CD4-positive, CD25-positive, alpha-beta regulatory T cell (primary cell): Measurements from ENCODE around the gene PLXND1. TPM values are rescaled to one million over a fixed set of nuclear protein-coding genes. Genes with fewer than 3 reads are reported as not detected.

ENCODE experiments used
- ATAC-seq, 2 donors: fragments of 150-1000 bp; cut with Tn5 transposase; one replicate each; pipeline ENCODE4 v1.10.0; 2021; ENCODE audit warnings: low read depth in 2 of 2, moderate number of reproducible peaks in 2 of 2, moderate library complexity in 1 of 2
- DNase-seq, 3 donors: peaks; one replicate each; pipeline versions ENCODE4 v3.0.0 to v3.0.0-alpha.2; 2012 to 2022; ENCODE audit warnings: mixed read lengths in 1 of 3
- H3K27ac ChIP-seq: one replicate; pipeline ENCODE4 v1.7.0; 2013; ENCODE audit warnings: mild to moderate bottlenecking, low read length; ENCODE audit not compliant: insufficient read depth, poor library complexity, severe bottlenecking
- H3K27me3 ChIP-seq: one replicate; pipeline ENCODE4 v1.7.0; 2013; ENCODE audit warnings: low read length; ENCODE audit not compliant: control insufficient read depth, insufficient read depth
- H3K36me3 ChIP-seq: one replicate; pipeline ENCODE4 v1.7.0; 2013; ENCODE audit warnings: mild to moderate bottlenecking, low read length, moderate library complexity; ENCODE audit not compliant: control insufficient read depth, insufficient read depth
- H3K4me1 ChIP-seq: 2 replicates; pipeline ENCODE4 v1.7.0; 2013; ENCODE audit warnings: mild to moderate bottlenecking, low read length; ENCODE audit not compliant: insufficient read depth, control insufficient read depth, poor library complexity, severe bottlenecking
- H3K4me3 ChIP-seq: one replicate; pipeline ENCODE4 v1.7.0; 2013; ENCODE audit warnings: low read depth, mild to moderate bottlenecking, low read length, moderate library complexity
- H3K9me3 ChIP-seq, 2 experiments: 1 replicate in 1 of 2; 2 replicates in 1 of 2; pipeline ENCODE4 v1.7.0; 2013; ENCODE audit warnings: low read length in 2 of 2, mild to moderate bottlenecking in 1 of 2, moderate library complexity in 1 of 2; ENCODE audit not compliant: control insufficient read depth in 2 of 2
- H3K27ac Mint-ChIP-seq, 3 donors: one replicate each; pipeline ENCODE4 v1.8.0; 2020 to 2022; ENCODE audit warnings: mild to moderate bottlenecking in 3 of 3, mixed read lengths in 3 of 3, moderate library complexity in 2 of 3
- H3K27me3 Mint-ChIP-seq: one replicate; pipeline ENCODE4 v1.8.0; 2022; ENCODE audit warnings: mild to moderate bottlenecking, mixed read lengths
- H3K36me3 Mint-ChIP-seq: one replicate; pipeline ENCODE4 v1.8.0; 2020; ENCODE audit warnings: mixed read lengths
- H3K4me1 Mint-ChIP-seq, 4 donors: one replicate each; pipeline ENCODE4 v1.8.0; 2020 to 2022; ENCODE audit warnings: mixed read lengths in 4 of 4, mild to moderate bottlenecking in 1 of 4
- H3K4me3 Mint-ChIP-seq, 4 donors: one replicate each; pipeline ENCODE4 v1.8.0; 2020 to 2022; ENCODE audit warnings: mild to moderate bottlenecking in 4 of 4, mixed read lengths in 4 of 4, moderate library complexity in 3 of 4
- H3K9me3 Mint-ChIP-seq, 7 donors: one replicate each; pipeline ENCODE4 v1.8.0; 2020 to 2022; ENCODE audit warnings: mixed read lengths in 7 of 7, mild to moderate bottlenecking in 3 of 7, moderate library complexity in 2 of 7
- polyA plus RNA-seq, 4 donors: library from polyadenylated mRNA; unstranded; fragments of 300-500 nt; fragmentation: Illumina TruSeq; gene quantifications; one replicate each; pipeline ENCODE4 v1.2.3, GENCODE V29; 2021
- total RNA-seq: library from RNA; stranded (reverse); gene quantifications from one replicate; pipeline ENCODE4 v1.2.3, GENCODE V29; 2022

Gene PLXND1
- total and polyA plus RNA-seq, 5 donors from 2014 or later: 0.48 to 11.3 (median 0.83) TPM; not detected in 1

DNA sequence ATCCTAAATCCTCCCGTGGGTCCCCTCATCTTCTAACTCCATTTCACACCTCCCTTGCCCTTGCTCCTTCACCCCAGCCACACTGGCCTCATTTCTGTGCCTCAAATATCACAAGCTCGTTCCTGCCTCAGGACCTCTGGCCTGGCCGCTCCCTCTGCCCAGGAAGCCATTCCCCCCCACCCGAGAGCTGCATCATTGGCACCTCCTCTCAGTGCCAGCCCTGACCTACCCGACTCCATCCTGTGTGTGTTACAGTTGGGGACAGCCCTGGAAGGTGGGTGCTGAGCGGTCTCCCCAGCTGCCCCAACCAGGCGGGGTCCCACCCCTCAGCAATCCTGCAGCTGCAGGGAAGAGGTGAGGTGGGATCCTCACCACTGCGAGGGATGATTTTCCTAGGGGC lies 14.5 kb downstream of the PLXND1 start:
- H3K27me3 Mint-ChIP-seq: peaks cover 20% of the 10 kb centered on the region
- Histone ChIP-seq H3K9me3 (no peaks in the 10 kb centered on the region), H3K36me3 (no peaks in the 10 kb centered on the region), H3K4me1 (peaks cover 10% of the 10 kb centered on the region), H3K27me3 (no peaks in the 10 kb centered on the region), H3K4me3 (no peak overlapping the region), H3K27ac (no peak overlapping the region)
- ATAC-seq (no peak), DNase-seq (no peak)
- H3K9me3 Mint-ChIP-seq: no peaks in the 10 kb centered on the region
- H3K4me1 Mint-ChIP-seq: peaks cover 4 to 22% (median 13%) of the 10 kb centered on the region in 4 donors
- peak overlapping the region in 1 of 4 donors; percentile 46 for H3K4me3 Mint-ChIP-seq
- peak overlapping the region in 2 of 3 donors; percentile 70 to 86 for H3K27ac Mint-ChIP-seq
- no peaks in the 10 kb centered on the region for H3K36me3 Mint-ChIP-seq

DNA sequence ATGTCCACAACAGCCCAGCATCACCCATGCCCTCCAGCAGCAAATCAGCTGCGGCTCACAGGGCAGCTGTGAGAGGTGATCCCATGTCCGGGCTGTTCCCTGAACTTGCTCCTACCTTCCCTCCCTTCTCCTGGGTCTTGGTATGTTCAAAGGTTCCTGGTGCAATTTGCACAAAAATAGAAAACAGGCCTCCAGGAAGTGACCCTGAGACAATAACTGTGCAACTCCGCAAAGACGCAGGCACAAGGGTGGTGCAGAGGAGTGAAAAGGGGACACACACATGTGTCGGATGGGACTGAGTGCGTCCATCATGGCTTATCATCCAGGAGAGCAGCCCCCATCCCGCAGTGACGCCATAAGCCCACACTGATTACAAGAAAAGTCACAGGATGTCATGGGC lies 16.3 kb downstream of the PLXND1 start:
- no peaks in the 10 kb centered on the region for H3K36me3 Mint-ChIP-seq
- peaks cover 4 to 22% (median 13%) of the 10 kb centered on the region in 4 donors for H3K4me1 Mint-ChIP-seq
- no peak overlapping the region for H3K4me3 Mint-ChIP-seq
- H3K27ac ChIP-seq: no peak overlapping the region
- H3K9me3 Mint-ChIP-seq: no peaks in the 10 kb centered on the region
- no peaks in the 10 kb centered on the region for H3K9me3 ChIP-seq
- H3K27ac Mint-ChIP-seq: peak overlapping the region in 1 of 3 donors; percentile 62
- H3K36me3 ChIP-seq: no peaks in the 10 kb centered on the region
- peaks cover 20% of the 10 kb centered on the region for H3K27me3 Mint-ChIP-seq
- H3K27me3 ChIP-seq: no peaks in the 10 kb centered on the region
- DNase-seq: no peak
- no peak for ATAC-seq
- no peak overlapping the region for H3K4me3 ChIP-seq
- peaks cover 10% of the 10 kb centered on the region for H3K4me1 ChIP-seq

DNA sequence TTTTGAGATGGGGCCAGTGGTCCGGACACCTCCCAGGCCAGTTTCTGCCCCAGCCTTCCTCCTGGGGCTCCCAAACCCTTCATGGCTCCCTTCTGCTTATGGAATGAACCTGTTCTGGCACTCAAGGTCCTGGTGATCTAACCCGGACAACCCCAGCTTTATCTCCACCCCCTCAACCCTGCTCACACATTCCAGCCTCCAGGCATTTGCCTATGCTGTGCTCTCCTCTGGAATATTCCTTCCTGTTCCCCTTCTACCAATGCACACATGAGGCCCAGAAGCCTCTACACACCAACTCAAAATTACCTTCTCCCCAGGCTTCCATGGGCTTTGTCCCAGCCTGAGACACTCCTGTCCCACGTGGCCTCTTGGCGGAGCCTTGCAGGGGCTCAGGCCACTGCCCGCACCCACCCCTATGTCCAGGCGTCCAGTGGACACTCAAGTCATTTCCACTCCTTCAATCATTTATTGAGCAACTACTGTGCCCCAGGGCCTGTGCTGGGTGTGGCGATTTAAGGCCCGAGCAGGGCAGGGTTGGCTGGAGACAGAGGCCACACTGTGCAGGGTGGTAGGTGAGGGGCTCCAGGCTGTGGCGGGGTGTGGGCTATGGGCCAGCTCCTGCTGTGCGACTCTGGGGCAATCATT lies 18.8 kb downstream of the PLXND1 start:
- Histone ChIP-seq H3K4me3 (no peak overlapping the region), H3K27ac (no peak overlapping the region), H3K9me3 (no peaks in the 10 kb centered on the region), H3K36me3 (no peaks in the 10 kb centered on the region), H3K4me1 (no peaks in the 10 kb centered on the region), H3K27me3 (no peaks in the 10 kb centered on the region)
- Mint-ChIP-seq H3K9me3 (no peaks in the 10 kb centered on the region), H3K27me3 (peaks cover 6% of the 10 kb centered on the region), H3K27ac (no peak overlapping the region), H3K36me3 (no peaks in the 10 kb centered on the region), H3K4me3 (no peak overlapping the region), H3K4me1 (peaks cover 0 to 7% (median under 1%) of the 10 kb centered on the region in 4 donors)
- no peak for ATAC-seq
- DNase-seq: no peak

DNA sequence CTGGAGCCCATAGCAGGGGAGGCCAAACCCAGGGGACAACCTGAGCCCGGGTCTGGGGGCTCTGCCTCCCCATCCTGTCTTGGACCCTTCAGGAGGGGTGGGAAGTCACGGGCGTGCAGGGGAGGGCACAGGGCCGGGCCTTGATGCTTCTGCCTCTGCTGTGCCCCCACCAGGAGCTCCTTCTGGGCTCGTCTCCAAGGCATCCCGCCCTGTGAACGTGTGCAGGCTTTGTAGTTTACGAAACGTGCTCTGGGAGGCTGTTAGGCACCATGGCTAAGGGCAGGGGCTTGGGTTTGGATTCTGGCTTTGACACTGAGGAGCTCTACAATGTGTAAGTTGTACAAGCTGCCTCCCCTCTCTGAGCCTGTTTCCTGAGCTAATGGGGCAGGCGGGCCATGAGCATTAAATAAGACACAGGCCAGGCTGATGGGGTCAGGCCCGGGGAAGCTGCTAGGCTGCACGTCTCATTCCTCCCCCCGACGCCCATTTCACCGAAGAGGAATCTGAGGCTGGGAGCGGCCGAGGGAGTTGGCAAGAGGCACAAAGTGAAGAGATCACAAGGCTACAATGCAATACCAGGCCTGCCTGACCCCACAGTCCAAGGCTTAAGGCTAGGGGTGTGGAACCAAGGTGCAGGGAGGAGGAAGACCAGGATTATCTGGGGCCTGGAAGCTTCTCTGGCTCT lies 19.6 kb downstream of the PLXND1 start:
- Mint-ChIP-seq H3K27ac (no peak overlapping the region), H3K4me3 (no peak overlapping the region), H3K4me1 (peaks cover 0 to 5% (median under 1%) of the 10 kb centered on the region in 4 donors), H3K36me3 (no peaks in the 10 kb centered on the region), H3K27me3 (peaks cover 4% of the 10 kb centered on the region), H3K9me3 (no peaks in the 10 kb centered on the region)
- ATAC-seq: no peak
- Histone ChIP-seq H3K4me3 (no peak overlapping the region), H3K4me1 (no peaks in the 10 kb centered on the region), H3K36me3 (no peaks in the 10 kb centered on the region), H3K27ac (no peak overlapping the region), H3K9me3 (no peaks in the 10 kb centered on the region), H3K27me3 (no peaks in the 10 kb centered on the region)
- no peak for DNase-seq

DNA sequence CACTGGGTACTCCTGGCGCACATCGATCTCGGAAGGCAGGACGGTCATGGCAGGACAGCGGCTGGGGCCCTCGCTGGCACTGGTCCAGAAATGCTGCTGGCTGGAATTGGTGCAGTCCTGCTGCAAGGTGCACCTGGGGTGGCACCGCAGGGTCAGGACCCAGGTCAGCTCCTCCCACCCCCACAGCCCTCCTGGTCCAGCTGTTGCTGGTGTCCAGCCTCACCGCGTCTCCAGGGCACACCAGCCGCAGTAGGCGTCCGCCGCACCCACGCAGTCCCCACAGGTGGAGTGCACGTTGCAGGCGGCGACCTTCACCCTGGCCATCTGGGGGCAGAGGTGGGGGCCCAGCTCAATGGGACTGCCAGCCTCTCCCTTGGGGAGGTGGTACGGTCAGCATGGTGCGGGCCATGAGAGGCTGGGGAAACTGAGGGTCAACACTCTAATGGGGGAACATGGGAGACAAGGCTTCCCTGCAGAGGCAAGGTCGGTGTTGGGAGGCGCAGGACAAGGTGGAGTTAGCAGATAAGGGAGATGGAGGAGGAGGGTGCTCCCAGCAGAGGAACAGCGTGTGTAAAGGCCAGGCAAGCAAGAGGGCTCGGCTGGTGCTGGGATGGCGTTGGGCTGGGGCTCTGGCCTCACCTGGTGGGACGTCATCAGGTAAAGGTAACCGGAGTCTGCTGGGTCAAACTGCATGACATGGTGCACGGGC lies 20.4 kb downstream of the PLXND1 start:
- no peaks in the 10 kb centered on the region for H3K9me3 ChIP-seq
- DNase-seq (no peak), ATAC-seq (no peak)
- H3K36me3 ChIP-seq: no peaks in the 10 kb centered on the region
- H3K27me3 Mint-ChIP-seq: no peaks in the 10 kb centered on the region
- no peaks in the 10 kb centered on the region for H3K27me3 ChIP-seq
- no peaks in the 10 kb centered on the region for H3K9me3 Mint-ChIP-seq
- H3K4me3 ChIP-seq: no peak overlapping the region
- no peaks in the 10 kb centered on the region for H3K4me1 Mint-ChIP-seq
- no peaks in the 10 kb centered on the region for H3K36me3 Mint-ChIP-seq
- no peak overlapping the region for H3K4me3 Mint-ChIP-seq
- no peak overlapping the region for H3K27ac Mint-ChIP-seq
- H3K27ac ChIP-seq: no peak overlapping the region
- H3K4me1 ChIP-seq: no peaks in the 10 kb centered on the region

DNA sequence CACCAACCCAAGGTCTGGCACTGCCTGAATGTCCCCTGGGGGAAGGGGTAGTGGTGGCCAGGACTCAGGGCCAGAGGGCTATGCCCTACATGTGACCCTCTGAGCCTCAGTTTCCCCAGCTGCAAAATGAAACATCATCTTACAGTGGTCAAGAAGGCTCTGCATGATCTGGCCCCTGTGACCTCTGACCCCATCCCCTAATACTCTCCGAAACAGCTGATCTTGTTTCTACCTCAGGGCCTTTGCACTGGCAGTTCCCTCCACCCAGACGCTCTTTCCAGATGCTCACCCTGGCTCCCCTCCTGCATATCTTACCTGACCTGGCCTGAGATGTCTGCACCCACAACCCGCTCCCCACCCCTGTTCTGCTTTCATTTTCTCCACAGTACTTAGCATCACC lies 21.8 kb downstream of the PLXND1 start:
- H3K36me3 ChIP-seq: no peaks in the 10 kb centered on the region
- H3K9me3 Mint-ChIP-seq: no peaks in the 10 kb centered on the region
- H3K4me3 Mint-ChIP-seq: no peak overlapping the region
- no peaks in the 10 kb centered on the region for H3K36me3 Mint-ChIP-seq
- no peak overlapping the region for H3K27ac ChIP-seq
- no peaks in the 10 kb centered on the region for H3K27me3 Mint-ChIP-seq
- H3K4me1 Mint-ChIP-seq: no peaks in the 10 kb centered on the region
- no peaks in the 10 kb centered on the region for H3K4me1 ChIP-seq
- ATAC-seq (no peak), DNase-seq (no peak)
- H3K9me3 ChIP-seq: no peaks in the 10 kb centered on the region
- H3K27me3 ChIP-seq: no peaks in the 10 kb centered on the region
- no peak overlapping the region for H3K27ac Mint-ChIP-seq
- no peak overlapping the region for H3K4me3 ChIP-seq

DNA sequence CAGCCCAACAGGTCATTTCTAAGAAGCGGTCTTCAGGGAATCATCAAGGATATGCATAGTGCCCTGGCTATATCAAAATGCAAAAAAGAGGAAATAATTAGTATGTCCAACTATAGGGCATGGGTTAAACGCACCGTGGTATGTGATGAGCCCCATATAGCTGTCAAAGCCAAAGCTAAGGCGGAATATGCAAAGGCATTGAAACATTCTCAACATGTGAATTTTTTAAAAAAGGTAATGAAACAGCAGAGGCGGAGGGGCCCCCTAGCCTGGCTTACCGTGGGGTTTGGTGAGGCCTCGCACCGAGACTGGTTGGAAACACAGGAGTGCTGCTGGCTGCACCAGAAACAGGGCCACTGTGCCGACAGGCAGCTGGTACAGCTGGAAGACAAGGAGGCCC lies 23.2 kb downstream of the PLXND1 start:
- H3K4me3 ChIP-seq: no peak overlapping the region
- no peak overlapping the region for H3K27ac ChIP-seq
- Mint-ChIP-seq H3K36me3 (no peaks in the 10 kb centered on the region), H3K4me3 (no peak overlapping the region), H3K27ac (peak overlapping the region in 1 of 3 donors; percentile 92), H3K4me1 (peaks cover 0 to 7% (median 0%) of the 10 kb centered on the region in 4 donors), H3K9me3 (no peaks in the 10 kb centered on the region), H3K27me3 (no peaks in the 10 kb centered on the region)
- H3K4me1 ChIP-seq: peaks cover 5% of the 10 kb centered on the region
- H3K36me3 ChIP-seq: no peaks in the 10 kb centered on the region
- ATAC-seq (no peak), DNase-seq (no peak)
- H3K9me3 ChIP-seq: no peaks in the 10 kb centered on the region
- no peaks in the 10 kb centered on the region for H3K27me3 ChIP-seq
